H1 (cell line): Measurements from ENCODE around the gene STK33.

Experiments
- ASH2L ChIP-seq: fragments of 200-600, 300-600 bp; sonication (generic); IDR thresholded peaks from one replicate; pipeline ENCODE4 v1.7.1; 2017; ENCODE audit warnings: low read length
- BACH1 ChIP-seq: IDR thresholded peaks from 2 replicates; pipeline ENCODE4 v1.6.1; 2012; ENCODE audit warnings: low read length, improper control_type of control experiment
- BCL11A ChIP-seq, 2 experiments: IDR thresholded peaks; one replicate each; pipeline ENCODE4 v1.6.1; 2011; ENCODE audit warnings: low read depth in 2 of 2, low read length in 2 of 2, mild to moderate bottlenecking in 2 of 2
- CBX8 ChIP-seq: fragments of 300-800, 300-1000 bp; sonication (generic); IDR thresholded peaks from 2 replicates; pipeline ENCODE4 v1.7.1; 2016; ENCODE audit warnings: low read depth, low read length, borderline replicate concordance
- EP300 ChIP-seq, 2 experiments: IDR thresholded peaks; 1 replicate in 1 of 2; 2 replicates in 1 of 2; pipeline ENCODE4 v1.6.1; 2011 to 2012; ENCODE audit warnings: low read depth in 2 of 2, low read length in 2 of 2, mild to moderate bottlenecking in 2 of 2, borderline replicate concordance in 1 of 2, inconsistent platforms in 1 of 2, moderate library complexity in 1 of 2
- EZH2 ChIP-seq: fragments of 200-600 bp; sonication (generic); IDR thresholded peaks from 2 replicates; pipeline ENCODE4 v1.7.1; 2012; ENCODE audit warnings: low read depth, mild to moderate bottlenecking, moderate library complexity, low read length, inconsistent platforms; ENCODE audit not compliant: severe bottlenecking
- JUN ChIP-seq: IDR thresholded peaks from 2 replicates; pipeline ENCODE4 v1.6.1; 2011; ENCODE audit warnings: low read depth, mild to moderate bottlenecking, improper control_type of control experiment, low read length
- KDM5A ChIP-seq: fragments of 200-600 bp; IDR thresholded peaks from 2 replicates; pipeline ENCODE4 v1.7.1; 2012; ENCODE audit warnings: mild to moderate bottlenecking, low read length, inconsistent platforms, mixed read lengths
- RAD21 ChIP-seq, 2 experiments: IDR thresholded peaks in 1 of 2; conservative IDR thresholded peaks in 1 of 2; 2 replicates each; pipeline ENCODE4 v1.6.1; 2011; ENCODE audit warnings: low read depth in 2 of 2, low read length in 2 of 2, improper control_type of control experiment in 1 of 2, inconsistent platforms in 1 of 2, mild to moderate bottlenecking in 1 of 2, moderate library complexity in 1 of 2
- RBBP5 ChIP-seq: IDR thresholded peaks from 2 replicates; pipeline ENCODE4 v1.7.1; 2012; ENCODE audit warnings: low read depth, mild to moderate bottlenecking, inconsistent platforms, low read length, moderate library complexity, borderline replicate concordance
- TAF1 ChIP-seq: IDR thresholded peaks from 2 replicates; pipeline ENCODE4 v1.6.1; 2011; ENCODE audit warnings: mild to moderate bottlenecking, low read depth, low read length
- TEAD4 ChIP-seq: IDR thresholded peaks from 2 replicates; pipeline ENCODE4 v1.6.1; 2012; ENCODE audit warnings: low read depth, low read length, inconsistent platforms, mixed read lengths
- TF ChIP-seq, protein P1 (sequence below), 3 experiments: IDR thresholded peaks; 1 replicate in 2 of 3; 2 replicates in 1 of 3; pipeline versions ENCODE4 v1.5.1 to v1.6.1; 2011; ENCODE audit warnings: low read length in 3 of 3, mild to moderate bottlenecking in 3 of 3, inconsistent platforms in 2 of 3, low read depth in 1 of 3, moderate library complexity in 1 of 3; ENCODE audit not compliant: insufficient read depth in 1 of 3; ENCODE audit errors: control extremely low read depth in 1 of 3
- TF ChIP-seq, protein P2 (sequence below): IDR thresholded peaks from 2 replicates; pipeline ENCODE4 v1.6.1; 2012; ENCODE audit warnings: inconsistent platforms

DNA sequence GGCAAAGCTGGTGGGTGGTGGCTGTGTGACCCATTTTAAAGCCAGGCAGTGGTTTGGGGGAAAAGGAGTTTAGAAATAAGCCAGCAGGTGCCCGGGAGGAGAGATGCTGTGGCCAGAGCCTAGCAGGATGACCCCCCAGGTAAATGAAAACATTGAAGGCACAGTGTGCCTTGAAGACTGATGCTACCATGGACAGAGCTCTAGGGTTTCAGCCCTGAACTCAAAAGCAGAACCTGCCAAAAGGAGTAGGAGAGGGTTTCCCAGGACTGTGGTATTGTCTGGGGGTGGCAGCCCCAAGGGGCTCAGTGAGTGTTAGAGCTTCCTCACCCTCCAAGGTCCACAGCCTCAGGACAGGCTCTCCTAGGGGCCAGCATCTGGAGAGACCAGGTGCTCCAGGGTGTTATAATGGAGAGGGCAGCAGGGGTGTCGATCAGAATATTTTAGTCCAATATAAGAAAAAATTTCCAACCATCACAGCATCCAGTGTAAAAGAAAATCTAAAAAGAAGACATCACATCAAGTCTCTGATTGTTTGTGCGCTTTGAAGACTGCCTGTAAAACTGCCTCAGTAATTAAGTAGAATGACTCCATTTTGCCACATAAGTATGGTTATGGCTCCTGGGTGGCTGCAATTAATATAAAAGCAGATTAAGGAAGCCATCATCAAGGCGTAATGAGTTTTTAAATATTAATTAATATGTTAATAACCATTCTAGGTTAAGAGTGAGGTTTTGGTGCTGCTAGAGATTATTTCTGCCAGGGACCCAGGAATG lies 241.7 kb downstream of the STK33 start:
- TF ChIP-seq CBX8: no peak
- no peak for TF ChIP-seq JUN
- no peak for TF ChIP-seq BCL11A (IDR thresholded peaks at IDR 0.05; ENCODE audit: low read depth in 2 of 2, low read length in 2 of 2)
- TF ChIP-seq, protein P1, sequence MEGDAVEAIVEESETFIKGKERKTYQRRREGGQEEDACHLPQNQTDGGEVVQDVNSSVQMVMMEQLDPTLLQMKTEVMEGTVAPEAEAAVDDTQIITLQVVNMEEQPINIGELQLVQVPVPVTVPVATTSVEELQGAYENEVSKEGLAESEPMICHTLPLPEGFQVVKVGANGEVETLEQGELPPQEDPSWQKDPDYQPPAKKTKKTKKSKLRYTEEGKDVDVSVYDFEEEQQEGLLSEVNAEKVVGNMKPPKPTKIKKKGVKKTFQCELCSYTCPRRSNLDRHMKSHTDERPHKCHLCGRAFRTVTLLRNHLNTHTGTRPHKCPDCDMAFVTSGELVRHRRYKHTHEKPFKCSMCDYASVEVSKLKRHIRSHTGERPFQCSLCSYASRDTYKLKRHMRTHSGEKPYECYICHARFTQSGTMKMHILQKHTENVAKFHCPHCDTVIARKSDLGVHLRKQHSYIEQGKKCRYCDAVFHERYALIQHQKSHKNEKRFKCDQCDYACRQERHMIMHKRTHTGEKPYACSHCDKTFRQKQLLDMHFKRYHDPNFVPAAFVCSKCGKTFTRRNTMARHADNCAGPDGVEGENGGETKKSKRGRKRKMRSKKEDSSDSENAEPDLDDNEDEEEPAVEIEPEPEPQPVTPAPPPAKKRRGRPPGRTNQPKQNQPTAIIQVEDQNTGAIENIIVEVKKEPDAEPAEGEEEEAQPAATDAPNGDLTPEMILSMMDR (IDR thresholded peaks at IDR 0.05; ENCODE audit: control extremely low read depth in 1 of 3, insufficient read depth in 1 of 3, low read depth in 1 of 3, low read length in 3 of 3): no peak
- TF ChIP-seq BACH1: no peak
- TF ChIP-seq TEAD4: no peak
- no peak for TF ChIP-seq ASH2L
- TF ChIP-seq EP300 (IDR thresholded peaks at IDR 0.05; ENCODE audit: borderline replicate concordance in 1 of 2, low read depth in 2 of 2, low read length in 2 of 2): no peak
- no peak for TF ChIP-seq KDM5A
- TF ChIP-seq, protein P2, sequence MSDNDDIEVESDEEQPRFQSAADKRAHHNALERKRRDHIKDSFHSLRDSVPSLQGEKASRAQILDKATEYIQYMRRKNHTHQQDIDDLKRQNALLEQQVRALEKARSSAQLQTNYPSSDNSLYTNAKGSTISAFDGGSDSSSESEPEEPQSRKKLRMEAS: no peak
- no peak for TF ChIP-seq TAF1
- no peak for TF ChIP-seq EZH2
- no peak for TF ChIP-seq RAD21 (IDR thresholded peaks at IDR 0.05 in 1 of 2, conservative IDR thresholded peaks at IDR 0.05 in 1 of 2; ENCODE audit: low read depth in 2 of 2, low read length in 2 of 2)
- TF ChIP-seq RBBP5: no peak
